Measurements from ENCODE around the gene PCP4.

PCP4 gene

GRCh38 chr21:39849014-39849655 lies 18.1 kb upstream of the PCP4 start:
- H3K4me3 ChIP-seq (ENCODE audit: low read length), result no peak overlapping the region
- DNase-seq (ENCODE audit: low read depth), result no peak
- TF ChIP-seq CTCF (IDR thresholded peaks at IDR 0.05; ENCODE audit: insufficient read depth, low read depth, low read length, missing control alignments), result no peak

- no peak overlapping the region for H3K4me3 ChIP-seq (ENCODE audit: low read length)
- no peak for TF ChIP-seq CTCF (IDR thresholded peaks at IDR 0.05; ENCODE audit: insufficient read depth, low read depth, low read length, missing control alignments)
- no peak for DNase-seq (ENCODE audit: low read depth)
These were observed 16.9 kb upstream of the PCP4 start for GRCh38 chr21:39850333-39850732.

DNA sequence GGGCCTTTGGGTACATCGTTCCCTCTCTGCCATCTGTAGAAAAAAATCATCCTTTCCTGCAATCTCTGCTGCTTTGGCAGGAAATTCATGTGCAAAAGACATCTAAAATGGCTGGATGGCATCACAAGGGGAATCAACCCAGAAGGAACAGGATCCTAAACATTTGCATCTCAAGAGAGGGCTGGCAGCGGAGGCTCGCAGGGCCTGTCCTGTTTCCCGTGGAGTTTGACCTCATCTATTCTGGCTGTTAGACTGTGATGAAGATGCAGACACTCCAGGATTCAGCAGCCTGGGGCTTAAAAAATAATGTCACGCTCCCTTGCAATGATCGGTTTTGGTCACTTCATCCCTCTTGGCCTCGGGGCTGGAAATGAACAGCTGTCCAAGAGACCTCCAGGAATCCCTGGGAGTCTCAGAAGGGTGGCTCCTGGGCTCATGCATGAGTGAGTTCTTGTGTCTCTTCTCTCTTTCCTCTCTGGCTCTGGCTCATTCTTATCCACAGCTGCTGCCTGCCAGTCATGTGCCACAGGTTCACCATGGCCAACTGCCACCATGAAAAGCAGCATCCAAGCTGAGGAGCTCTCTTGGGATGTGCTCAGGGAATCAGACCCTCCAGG lies 16.1 kb upstream of the PCP4 start:
- TF ChIP-seq CTCF (IDR thresholded peaks at IDR 0.05; ENCODE audit: insufficient read depth, low read depth, low read length, missing control alignments), result no peak
- no peak overlapping the region for H3K4me3 ChIP-seq (ENCODE audit: low read length)
- DNase-seq (ENCODE audit: low read depth), result no peak

GRCh38 chr21:39852021-39852721 lies 15.1 kb upstream of the PCP4 start:
- no peak overlapping the region for H3K4me3 ChIP-seq (ENCODE audit: low read length)
- DNase-seq (ENCODE audit: low read depth), result no peak
- TF ChIP-seq CTCF (IDR thresholded peaks at IDR 0.05; ENCODE audit: insufficient read depth, low read depth, low read length, missing control alignments), result no peak

- TF ChIP-seq CTCF (IDR thresholded peaks at IDR 0.05; ENCODE audit: insufficient read depth, low read depth, low read length, missing control alignments), result no peak
- DNase-seq (ENCODE audit: low read depth), result no peak
- H3K4me3 ChIP-seq (ENCODE audit: low read length), result no peak overlapping the region
These were observed 14.3 kb upstream of the PCP4 start for GRCh38 chr21:39852726-39853500.

GRCh38 chr21:39854572-39854971 lies 12.7 kb upstream of the PCP4 start:
- DNase-seq (ENCODE audit: low read depth), result no peak
- no peak overlapping the region for H3K4me3 ChIP-seq (ENCODE audit: low read length)
- TF ChIP-seq CTCF (IDR thresholded peaks at IDR 0.05; ENCODE audit: insufficient read depth, low read depth, low read length, missing control alignments), result no peak

All from epithelial cell of esophagus (primary cell).